ENCODE measurements around the gene PDE6D.
A peak's percentile ranks its signal among the peaks of the same experiment; 100 is the strongest.
"Not testable (repeated sequence)": the region's sequence is repeated elsewhere in the genome, so short reads cannot be mapped to it uniquely, and the experiment has no call there.

The PDE6D gene

DNA sequence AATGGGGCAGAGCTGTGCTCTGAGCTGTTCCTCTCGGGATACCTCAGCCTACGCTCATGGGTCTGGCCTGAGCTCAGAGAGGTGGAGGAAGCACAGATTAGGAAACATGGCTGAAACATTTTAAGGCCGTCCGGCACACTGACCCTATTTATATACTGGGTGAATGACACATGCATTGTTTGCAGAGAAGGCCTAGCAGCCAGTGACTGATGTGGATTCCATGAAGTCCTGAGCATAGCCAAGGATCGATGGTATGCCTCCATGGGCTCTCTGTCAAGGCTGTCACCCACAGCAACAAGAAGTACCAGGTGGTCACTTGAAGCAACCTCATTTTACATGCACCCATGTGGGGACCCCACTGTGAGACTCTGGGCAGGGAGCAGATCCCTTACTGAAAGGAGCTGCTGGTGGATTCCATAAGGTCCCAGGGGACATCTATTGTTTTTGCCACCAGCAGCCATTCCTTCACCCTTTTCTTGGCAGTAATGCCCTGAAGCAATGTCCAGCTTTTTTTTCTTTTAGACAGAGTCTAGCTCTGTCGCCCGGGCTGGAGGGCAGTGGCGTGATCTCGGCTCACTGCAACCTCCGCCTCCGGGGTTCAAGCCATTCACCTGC is 64.3 kb downstream of the PDE6D start:
- DNase-seq (ENCODE audit: insufficient read length, low spot score) (no peak), FAIRE-seq (no peak)
- TF ChIP-seq POLR2A (IDR thresholded peaks at IDR 0.05; ENCODE audit: low read depth, low read length): no peak

DNA sequence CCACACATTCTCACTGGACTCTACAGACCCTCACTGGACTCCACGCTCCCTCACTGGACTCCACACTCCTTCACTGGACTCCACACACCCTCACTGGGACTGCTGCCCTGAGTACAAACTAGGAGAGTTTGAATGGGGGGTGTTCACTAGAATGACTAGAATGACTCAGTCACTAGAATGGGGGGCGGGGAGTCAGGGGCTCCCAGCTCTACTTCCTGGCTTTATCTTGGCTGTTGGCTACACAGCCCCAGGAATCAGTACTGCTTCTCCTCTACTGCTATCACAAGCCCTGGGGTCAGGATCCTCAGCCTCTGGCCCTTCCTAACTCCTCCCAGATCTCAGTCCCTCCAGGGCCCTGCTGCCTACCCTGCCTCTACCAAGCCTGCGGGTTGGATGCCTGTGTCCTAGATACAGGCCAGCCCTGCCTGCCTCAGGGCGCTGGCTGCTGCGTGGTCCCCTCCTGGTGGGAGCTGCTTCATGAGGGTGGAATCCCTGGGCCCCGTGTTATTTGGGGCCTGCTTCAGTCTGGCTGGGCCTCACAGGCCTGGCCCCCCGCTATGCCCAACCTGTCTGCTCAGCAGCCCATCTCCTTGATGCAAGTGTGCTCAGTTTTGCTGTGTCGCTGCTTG is 65.0 kb downstream of the PDE6D start:
- FAIRE-seq (no peak), DNase-seq (ENCODE audit: insufficient read length, low spot score) (no peak)
- no peak for TF ChIP-seq POLR2A (IDR thresholded peaks at IDR 0.05; ENCODE audit: low read depth, low read length)

DNA sequence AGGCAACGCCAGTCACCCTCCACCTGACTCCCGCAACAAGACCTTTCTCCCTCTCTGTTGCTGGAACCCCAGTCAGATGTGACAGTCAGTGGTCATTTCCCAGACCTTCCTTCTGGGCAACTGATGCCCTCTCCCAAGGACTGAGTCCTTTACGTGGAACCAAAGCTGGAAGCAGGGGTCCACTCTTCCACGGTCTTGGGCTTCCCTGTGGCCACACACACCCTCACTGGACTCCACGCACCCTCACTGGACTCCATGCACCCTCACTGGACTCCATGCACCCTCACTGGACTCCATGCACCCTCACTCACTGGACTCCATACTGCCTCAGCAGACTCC is 65.6 kb downstream of the PDE6D start:
- FAIRE-seq (no peak), DNase-seq (ENCODE audit: insufficient read length, low spot score) (no peak)
- no peak for TF ChIP-seq POLR2A (IDR thresholded peaks at IDR 0.05; ENCODE audit: low read depth, low read length)

DNA sequence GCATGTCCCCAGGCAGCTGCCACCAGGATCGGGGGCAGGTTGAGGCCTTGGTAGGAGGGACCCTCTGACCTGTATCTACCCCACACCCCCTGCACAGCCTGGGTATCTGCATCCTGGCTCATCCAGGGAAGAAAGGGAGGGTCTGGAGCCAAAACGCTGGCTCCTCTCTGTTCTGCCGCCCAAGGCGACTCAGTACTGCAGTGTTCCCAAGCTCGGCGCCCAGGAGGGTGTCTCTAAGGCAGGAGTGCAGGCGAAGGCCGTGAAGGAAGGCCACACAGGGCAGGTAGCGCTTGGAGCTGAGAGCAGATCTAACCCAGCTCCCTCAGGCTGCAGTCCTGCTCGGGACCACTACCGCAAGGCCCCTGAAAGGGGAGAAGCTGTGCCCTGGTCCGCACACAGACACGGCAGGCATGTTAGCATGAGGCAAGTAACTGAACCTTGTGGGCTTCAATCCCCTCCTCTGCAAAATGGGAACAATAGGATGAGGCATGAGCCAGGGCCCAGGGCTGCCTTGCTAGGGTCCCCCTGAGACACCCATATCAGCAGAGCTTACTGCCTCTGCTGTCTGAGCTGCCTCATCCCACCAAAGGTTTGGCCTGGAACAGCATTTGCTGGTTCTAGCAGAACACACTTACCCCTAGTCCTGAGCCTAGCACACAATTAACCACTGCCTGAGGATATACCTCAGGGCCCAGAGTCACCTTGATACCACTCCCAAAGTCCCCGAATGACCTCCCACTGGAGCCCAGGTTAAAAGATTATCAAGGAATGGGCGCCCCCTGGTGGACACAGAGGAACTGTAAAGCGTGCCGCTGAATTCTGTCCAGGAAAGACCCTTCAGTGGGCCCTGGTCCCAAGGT is 66.2 kb downstream of the PDE6D start:
- FAIRE-seq: no peak
- no peak for TF ChIP-seq POLR2A (IDR thresholded peaks at IDR 0.05; ENCODE audit: low read depth, low read length)
- DNase-seq (ENCODE audit: insufficient read length, low spot score): no peak

DNA sequence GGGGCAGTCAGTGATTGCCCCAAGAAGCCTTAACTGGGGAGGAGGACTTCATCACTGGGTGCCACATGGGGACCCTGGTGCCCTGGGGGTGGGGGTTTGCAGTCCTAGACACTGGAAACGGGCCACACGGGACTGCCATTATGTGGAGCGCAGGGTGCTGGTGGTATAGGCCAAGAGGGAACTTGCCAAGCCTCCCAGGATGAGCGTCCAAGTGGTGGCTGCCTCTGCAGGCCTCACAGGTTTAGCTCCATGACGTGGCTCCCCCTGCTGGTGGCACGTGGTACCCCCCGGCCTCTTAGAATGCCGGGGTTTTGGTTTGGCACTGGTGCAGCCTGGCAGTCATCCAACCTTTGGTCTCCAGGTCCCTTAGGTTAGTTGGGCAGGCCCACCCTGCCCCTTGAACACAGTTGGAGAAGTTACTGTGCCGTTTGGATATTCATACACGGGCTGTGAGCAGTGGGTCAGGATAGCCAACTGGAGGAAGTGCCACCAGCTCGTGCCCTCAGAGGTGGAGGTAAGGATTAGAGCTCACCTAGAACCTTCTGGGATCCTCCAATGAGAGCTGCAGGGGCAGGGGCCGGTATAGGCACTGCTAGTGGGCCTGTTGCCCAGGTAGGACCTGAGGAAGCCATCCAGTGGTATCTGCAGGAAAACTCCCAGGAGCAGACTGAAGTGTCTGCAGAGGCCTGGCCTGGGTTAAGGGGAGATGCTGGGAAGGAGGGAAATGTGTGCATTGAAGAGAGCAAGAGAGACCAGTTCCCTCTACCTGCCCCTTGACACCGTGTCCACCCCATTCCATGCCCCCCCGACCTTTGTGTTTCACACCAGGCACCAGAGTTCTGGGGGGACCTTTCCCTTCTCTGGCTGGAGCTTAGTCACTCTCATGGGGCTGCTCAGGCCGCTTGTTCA is 67.1 kb downstream of the PDE6D start:
- TF ChIP-seq POLR2A (IDR thresholded peaks at IDR 0.05; ENCODE audit: low read depth, low read length): no peak
- FAIRE-seq (no peak), DNase-seq (ENCODE audit: insufficient read length, low spot score) (peak; percentile 91)

DNA sequence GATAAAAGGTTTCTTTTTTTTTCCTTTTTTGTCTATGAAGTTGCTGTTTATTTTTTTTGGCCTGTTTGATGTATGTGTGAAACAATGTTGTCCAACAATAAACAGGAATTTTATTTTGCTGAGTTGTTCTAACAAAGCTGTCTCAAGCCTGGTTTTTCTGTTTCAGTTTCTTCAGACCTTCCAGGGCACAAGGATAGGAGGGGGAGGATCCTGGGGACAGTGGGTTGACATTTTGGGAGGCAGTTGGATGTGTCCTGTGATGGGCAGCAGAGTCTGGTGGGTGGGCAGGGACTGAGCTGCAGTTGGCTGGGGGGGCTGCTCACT is 67.7 kb downstream of the PDE6D start:
- DNase-seq (ENCODE audit: insufficient read length, low spot score); FAIRE-seq: not testable (repeated sequence)

DNA sequence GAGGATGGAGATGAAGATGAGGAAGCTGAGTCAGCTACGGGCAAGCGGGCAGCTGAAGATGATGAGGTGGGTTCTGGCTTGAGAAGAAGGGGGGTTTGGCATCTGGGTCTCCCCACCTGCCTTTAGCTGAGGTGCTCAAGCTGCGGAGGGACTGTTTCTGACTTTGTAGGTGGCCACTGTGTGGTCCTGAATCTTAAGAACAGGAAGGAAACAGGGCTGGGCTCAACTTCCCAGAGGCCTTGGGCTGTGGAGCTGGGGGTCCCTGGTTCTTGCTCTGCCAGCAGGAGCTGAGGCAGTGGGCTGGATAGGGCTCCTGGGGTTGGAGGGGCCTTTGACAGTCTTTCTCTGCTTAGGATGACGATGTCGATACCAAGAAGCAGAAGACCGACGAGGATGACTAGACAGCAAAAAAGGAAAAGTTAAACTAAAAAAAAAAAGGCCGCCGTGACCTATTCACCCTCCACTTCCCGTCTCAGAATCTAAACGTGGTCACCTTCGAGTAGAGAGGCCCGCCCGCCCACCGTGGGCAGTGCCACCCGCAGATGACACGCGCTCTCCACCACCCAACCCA is 68.5 kb downstream of the PDE6D start:
- FAIRE-seq; DNase-seq (ENCODE audit: insufficient read length, low spot score): not testable (repeated sequence)

DNA sequence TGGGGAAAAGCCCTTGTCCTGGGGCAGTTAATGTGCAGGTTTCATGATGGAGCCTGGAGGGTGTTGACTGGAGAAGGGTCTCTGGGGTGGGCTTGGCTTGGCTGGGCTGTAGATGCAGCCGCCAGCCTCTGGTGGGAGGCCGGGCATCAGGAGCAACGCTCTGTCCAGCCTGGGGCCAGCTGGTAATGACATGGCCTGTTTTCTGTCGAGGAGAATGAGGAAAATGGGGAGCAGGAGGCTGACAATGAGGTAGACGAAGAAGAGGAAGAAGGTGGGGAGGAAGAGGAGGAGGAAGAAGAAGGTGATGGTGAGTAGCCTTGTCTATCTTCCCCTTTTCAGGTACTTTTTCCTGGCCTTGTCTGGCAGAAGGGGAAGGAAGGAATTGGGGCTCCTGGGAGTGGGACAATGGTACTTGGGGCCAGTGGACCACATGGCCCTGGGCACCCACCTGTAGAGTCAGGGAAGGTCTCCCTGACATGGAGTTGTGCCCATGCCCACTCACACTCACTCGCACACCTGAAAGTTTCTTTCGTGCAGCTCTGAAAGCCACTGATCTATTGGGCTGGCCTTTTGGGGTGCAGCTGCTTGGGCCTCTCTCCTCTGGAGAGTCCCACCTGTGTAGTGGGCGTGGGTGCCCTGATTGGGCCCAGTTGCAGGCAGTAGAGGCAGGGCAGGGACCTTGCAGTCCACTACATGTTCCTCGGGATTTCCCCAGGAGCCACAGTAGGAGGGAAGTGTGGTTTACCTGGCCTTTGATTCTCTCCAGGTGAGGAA is 69.2 kb downstream of the PDE6D start:
- no peak for TF ChIP-seq POLR2A (IDR thresholded peaks at IDR 0.05; ENCODE audit: low read depth, low read length)
- FAIRE-seq: no peak
- no peak for DNase-seq (ENCODE audit: insufficient read length, low spot score)

DNA sequence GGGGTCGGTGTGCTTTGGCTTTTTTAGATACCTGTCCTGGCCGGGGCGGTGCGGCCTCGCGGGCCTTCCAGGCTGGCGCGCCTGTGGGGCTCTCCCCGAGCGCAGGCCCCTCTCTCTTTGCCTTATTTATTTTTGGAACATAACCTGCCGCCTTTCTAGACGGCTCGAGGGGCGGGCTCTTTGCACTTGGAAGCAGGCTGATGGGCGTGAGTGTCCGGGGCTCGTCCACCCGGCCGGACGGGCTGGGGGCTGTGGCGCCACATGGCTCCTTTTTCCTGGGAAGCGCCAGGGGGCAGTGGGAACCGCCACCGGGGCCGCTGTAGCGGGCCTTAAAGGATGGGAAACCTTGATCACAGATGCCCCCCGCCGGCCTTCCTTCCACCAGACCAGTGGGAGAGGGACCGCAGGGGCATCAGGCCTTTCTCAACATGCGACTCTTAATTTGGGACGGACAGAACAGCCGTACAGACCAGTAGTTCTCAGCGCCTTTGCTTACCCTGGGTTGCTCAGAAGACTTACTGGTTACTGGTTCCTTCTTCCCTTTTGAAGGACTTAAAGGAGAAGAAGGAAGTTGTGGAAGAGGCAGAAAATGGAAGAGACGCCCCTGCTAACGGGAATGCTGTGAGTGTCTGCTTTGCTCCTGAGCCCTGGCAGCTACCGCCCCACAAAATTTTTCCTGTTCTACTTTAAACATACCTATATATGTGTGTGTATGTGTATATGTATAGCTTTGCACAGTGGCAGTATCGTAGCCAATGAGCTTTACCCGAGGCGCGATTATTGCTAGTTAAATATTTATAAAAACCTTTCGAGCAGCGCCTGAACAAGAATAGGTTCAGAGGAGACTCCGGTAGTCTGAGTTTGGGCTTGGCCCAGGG is 70.0 kb downstream of the PDE6D start:
- FAIRE-seq: no peak
- DNase-seq (ENCODE audit: insufficient read length, low spot score): no peak
- TF ChIP-seq POLR2A (IDR thresholded peaks at IDR 0.05; ENCODE audit: low read depth, low read length): no peak

DNA sequence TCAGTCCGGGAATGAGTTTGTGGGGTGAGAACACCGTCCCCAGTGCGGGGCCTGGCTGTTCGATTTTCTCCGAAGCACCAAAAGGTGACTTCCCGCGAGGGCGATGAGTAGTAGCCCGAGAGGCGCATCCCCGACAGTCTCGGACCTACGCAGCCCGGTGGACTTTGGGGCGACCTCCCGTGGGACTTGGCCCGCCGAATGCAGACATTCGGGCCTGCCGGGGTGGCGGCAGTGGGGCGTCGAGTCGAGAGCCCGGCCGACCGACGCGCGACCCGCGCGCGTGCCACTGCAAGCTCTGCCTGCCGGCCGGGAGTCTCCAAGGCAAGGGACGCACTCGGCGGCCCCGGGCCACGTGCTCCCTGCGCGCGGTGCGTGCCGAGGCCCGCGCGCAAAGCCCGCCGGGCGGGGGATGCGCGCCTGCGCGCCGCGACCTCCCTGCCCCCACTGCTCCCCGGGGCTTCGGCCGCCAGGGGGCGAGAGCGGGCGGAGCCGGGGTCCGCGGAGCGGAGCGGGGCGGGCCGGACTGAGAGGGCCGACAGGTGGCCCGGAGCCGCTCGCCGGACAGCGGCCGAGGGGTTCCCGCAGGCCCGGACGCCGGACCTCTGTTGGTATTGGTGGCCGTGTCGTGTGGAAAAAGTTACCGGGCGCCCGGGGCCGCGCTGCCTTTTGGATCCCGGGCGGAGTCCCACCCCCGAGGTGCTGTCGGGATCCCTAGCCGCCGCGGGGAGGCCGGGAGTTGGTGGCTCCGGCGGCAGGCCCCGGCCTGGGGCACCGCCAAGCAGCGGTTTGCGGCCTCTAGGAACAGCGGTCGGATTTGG is 70.9 kb downstream of the PDE6D start:
- FAIRE-seq: no peak
- no peak for DNase-seq (ENCODE audit: insufficient read length, low spot score)
- TF ChIP-seq POLR2A (IDR thresholded peaks at IDR 0.05; ENCODE audit: low read depth, low read length): peak; percentile 67

DNA sequence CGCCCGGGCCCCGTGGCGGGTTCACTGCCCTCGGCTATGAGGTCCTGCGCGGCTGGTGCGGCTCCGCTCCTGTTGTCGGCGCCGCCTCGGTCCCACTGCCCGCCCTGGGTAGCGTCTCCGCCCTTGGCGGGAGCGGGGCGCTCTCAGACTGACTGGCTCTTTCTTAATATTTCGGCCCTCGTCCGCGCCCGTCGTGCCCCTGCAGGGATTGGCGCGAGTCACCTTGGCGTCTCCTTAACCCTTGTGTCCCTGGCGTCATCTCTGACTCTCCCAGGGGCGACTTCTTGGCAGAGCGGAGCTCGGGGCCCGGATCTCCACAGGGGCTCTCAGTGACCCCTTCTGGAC is 71.5 kb downstream of the PDE6D start:
- TF ChIP-seq POLR2A (IDR thresholded peaks at IDR 0.05; ENCODE audit: low read depth, low read length): no peak
- no peak for DNase-seq (ENCODE audit: insufficient read length, low spot score)

More for the DNA sequence above, 71.5 kb downstream of the PDE6D start:
- no peak for FAIRE-seq
